Loucy (cell line): ENCODE data around the gene CSH2.

Source experiments
- H2AFZ ChIP-seq: fragments of 200-600 bp; sonication (generic); 2 replicates; pipeline ENCODE4 v1.6.0; 2016; ENCODE audit warnings: antibody characterized with exemption, mild to moderate bottlenecking, low read length, moderate library complexity
- H3F3A ChIP-seq: fragments of 200-600 bp; 2 replicates; pipeline ENCODE4 v1.6.0; 2016; ENCODE audit warnings: antibody characterized with exemption, low read depth, mild to moderate bottlenecking
- H3K27me3 ChIP-seq: fragments of 200-600 bp; sonication (generic); 2 replicates; pipeline ENCODE4 v1.6.1; 2014; ENCODE audit warnings: low read length, mild to moderate bottlenecking; ENCODE audit not compliant: insufficient read depth, poor library complexity, severe bottlenecking
- H3K36me3 ChIP-seq: fragments of 200-600 bp; sonication (generic); 2 replicates; pipeline ENCODE4 v1.6.1; 2016; ENCODE audit warnings: low read length; ENCODE audit not compliant: insufficient read depth
- H3K4me1 ChIP-seq: fragments of 200-600 bp; sonication (generic); 2 replicates; pipeline ENCODE4 v1.5.1; 2014; ENCODE audit warnings: low read length, mild to moderate bottlenecking; ENCODE audit not compliant: insufficient read depth, poor library complexity, severe bottlenecking
- H3K4me2 ChIP-seq: fragments of 200-600 bp; sonication (generic); 2 replicates; pipeline ENCODE4 v1.6.0; 2014; ENCODE audit warnings: antibody characterized with exemption, low read length, low read depth, mild to moderate bottlenecking; ENCODE audit not compliant: poor library complexity, severe bottlenecking
- H3K4me3 ChIP-seq: fragments of 200-600 bp; sonication (generic); 2 replicates; pipeline ENCODE4 v1.5.1; 2014; ENCODE audit warnings: low read length, mild to moderate bottlenecking, mixed read lengths; ENCODE audit not compliant: poor library complexity, severe bottlenecking
- H3K79me2 ChIP-seq: fragments of 200-600 bp; sonication (generic); 2 replicates; pipeline ENCODE4 v1.6.1; 2014; ENCODE audit warnings: low read length; ENCODE audit not compliant: insufficient read depth
- H3K9ac ChIP-seq: fragments of 200-600 bp; sonication (generic); 2 replicates; pipeline ENCODE4 v1.6.0; 2014; ENCODE audit warnings: mild to moderate bottlenecking, low read depth, low read length, moderate library complexity; ENCODE audit not compliant: poor library complexity, severe bottlenecking
- H3K9me2 ChIP-seq: fragments of 200-600 bp; sonication (generic); replicated peaks from 2 replicates; pipeline ENCODE4 v1.6.1; 2016; ENCODE audit warnings: low read depth, low read length, mixed read lengths
- H3K9me3 ChIP-seq: fragments of 200-600 bp; sonication (generic); 2 replicates; pipeline ENCODE4 v1.6.1; 2014; ENCODE audit warnings: mild to moderate bottlenecking, antibody characterized with exemption, low read length, low read depth; ENCODE audit not compliant: insufficient read depth
- H4K20me1 ChIP-seq: fragments of 200-600 bp; sonication (generic); 2 replicates; pipeline ENCODE4 v1.6.0; 2014; ENCODE audit warnings: antibody characterized with exemption, low read length, mild to moderate bottlenecking; ENCODE audit not compliant: insufficient read depth, poor library complexity, severe bottlenecking
- EZH2phosphoT487 ChIP-seq: fragments of 200-600 bp; IDR thresholded peaks from 2 replicates; pipeline ENCODE4 v1.6.1; 2018; ENCODE audit warnings: antibody characterized with exemption, mild to moderate bottlenecking, moderate library complexity, borderline replicate concordance
- TF ChIP-seq, protein P1 (sequence below): fragments of 200-600 bp; sonication (generic); conservative IDR thresholded peaks from 2 replicates; pipeline ENCODE4 v1.5.1; 2014; ENCODE audit warnings: mild to moderate bottlenecking, antibody characterized with exemption, low read length

CSH2 gene

DNA sequence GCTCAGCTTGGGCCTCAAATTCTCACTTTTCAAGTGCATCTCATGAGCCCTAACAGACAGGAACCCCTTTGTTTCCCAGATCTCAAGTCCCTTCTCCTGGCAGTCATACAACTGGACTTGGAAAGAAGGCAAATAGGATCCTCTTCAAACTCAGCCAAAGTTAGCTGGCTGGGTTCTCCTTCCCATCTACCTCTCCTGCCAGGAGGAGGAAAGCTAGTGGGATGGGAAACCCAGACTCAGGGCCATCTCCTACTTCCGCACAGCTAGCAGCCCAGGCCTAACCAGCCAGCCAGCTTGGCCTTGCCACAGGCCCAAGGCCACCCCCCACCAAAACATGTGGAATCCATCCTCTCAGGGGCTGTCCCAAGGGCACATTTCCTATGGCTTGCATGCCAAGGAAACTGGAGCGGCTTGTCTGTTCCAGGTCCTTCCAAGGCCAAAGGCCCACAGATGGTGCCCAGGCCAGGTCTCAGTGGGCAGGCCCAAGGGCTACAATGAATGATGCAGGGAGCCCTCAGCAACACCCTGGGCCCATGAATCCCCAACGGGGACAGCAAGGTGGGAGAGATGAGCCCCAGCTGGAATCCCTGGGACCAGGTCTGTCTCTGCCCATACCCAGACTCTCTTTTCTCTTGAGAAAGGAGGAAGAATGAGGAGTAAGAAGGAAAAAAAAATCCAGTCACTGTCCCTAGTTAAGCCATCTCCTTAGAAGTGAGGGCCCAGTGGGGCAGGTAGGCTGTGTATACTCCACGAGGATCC, 32.7 kb downstream of the CSH2 start:
- H3K4me3 ChIP-seq: peak overlapping the region; percentile 89
- H2AFZ ChIP-seq: no peak overlapping the region
- peaks cover 66% of the 10 kb centered on the region for H3K79me2 ChIP-seq
- peaks cover 40% of the 10 kb centered on the region for H4K20me1 ChIP-seq
- no peaks in the 10 kb centered on the region for H3K9me2 ChIP-seq
- no peaks in the 10 kb centered on the region for H3K27me3 ChIP-seq
- peak overlapping the region; percentile 85 for H3K4me2 ChIP-seq
- peaks cover 6% of the 10 kb centered on the region; the same call in 1 of the 2 replicates for H3K36me3 ChIP-seq
- TF ChIP-seq, protein P1, sequence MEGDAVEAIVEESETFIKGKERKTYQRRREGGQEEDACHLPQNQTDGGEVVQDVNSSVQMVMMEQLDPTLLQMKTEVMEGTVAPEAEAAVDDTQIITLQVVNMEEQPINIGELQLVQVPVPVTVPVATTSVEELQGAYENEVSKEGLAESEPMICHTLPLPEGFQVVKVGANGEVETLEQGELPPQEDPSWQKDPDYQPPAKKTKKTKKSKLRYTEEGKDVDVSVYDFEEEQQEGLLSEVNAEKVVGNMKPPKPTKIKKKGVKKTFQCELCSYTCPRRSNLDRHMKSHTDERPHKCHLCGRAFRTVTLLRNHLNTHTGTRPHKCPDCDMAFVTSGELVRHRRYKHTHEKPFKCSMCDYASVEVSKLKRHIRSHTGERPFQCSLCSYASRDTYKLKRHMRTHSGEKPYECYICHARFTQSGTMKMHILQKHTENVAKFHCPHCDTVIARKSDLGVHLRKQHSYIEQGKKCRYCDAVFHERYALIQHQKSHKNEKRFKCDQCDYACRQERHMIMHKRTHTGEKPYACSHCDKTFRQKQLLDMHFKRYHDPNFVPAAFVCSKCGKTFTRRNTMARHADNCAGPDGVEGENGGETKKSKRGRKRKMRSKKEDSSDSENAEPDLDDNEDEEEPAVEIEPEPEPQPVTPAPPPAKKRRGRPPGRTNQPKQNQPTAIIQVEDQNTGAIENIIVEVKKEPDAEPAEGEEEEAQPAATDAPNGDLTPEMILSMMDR: no peak
- no peak for TF ChIP-seq EZH2phosphoT487
- peaks cover 46% of the 10 kb centered on the region for H3K4me1 ChIP-seq
- H3F3A ChIP-seq: peaks cover 10% of the 10 kb centered on the region
- peak overlapping the region; percentile 97 for H3K9ac ChIP-seq
- H3K9me3 ChIP-seq: no peaks in the 10 kb centered on the region

DNA sequence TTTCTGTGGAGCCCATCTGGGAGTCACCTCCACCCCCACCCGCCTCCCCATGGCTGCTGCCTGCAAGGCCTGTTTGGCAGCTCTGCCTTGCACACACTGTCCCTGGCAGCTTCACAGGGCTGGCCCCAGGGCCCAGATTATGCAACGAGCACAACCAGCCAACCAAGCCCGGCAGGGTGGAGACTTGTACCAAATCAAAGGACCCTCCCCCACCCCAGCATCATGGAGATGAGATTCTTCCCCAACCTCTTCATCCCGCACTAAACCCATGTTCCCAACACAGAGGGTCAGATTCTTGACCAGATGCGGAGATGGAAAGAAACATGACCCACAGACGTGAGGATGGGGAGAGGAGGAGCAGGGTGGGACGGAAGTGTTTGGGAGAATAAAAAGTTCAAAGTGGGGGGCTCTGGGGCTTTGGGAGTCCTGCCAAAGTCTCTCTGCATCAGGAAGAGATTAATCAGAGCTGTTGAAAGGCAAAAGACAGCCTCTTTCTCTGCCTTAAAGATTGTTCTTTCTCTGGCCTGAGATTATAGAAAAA, 34.8 kb downstream of the CSH2 start:
- H3K4me2 ChIP-seq: peak overlapping the region; percentile 85
- H3K9me2 ChIP-seq: no peaks in the 10 kb centered on the region
- H4K20me1 ChIP-seq: peaks cover 40% of the 10 kb centered on the region
- H3K36me3 ChIP-seq: peaks cover 21% of the 10 kb centered on the region; the same call in 1 of the 2 replicates
- H3K9me3 ChIP-seq: no peaks in the 10 kb centered on the region
- H3K4me1 ChIP-seq: peaks cover 42% of the 10 kb centered on the region
- no peak for TF ChIP-seq EZH2phosphoT487
- TF ChIP-seq, protein P1: no peak
- H3K9ac ChIP-seq: peak overlapping the region; percentile 97
- peak overlapping the region; percentile 89 for H3K4me3 ChIP-seq
- no peak overlapping the region for H2AFZ ChIP-seq
- no peaks in the 10 kb centered on the region for H3K27me3 ChIP-seq
- H3K79me2 ChIP-seq: peaks cover 85% of the 10 kb centered on the region
- H3F3A ChIP-seq: peaks cover 4% of the 10 kb centered on the region; the same call in 1 of the 2 replicates

DNA sequence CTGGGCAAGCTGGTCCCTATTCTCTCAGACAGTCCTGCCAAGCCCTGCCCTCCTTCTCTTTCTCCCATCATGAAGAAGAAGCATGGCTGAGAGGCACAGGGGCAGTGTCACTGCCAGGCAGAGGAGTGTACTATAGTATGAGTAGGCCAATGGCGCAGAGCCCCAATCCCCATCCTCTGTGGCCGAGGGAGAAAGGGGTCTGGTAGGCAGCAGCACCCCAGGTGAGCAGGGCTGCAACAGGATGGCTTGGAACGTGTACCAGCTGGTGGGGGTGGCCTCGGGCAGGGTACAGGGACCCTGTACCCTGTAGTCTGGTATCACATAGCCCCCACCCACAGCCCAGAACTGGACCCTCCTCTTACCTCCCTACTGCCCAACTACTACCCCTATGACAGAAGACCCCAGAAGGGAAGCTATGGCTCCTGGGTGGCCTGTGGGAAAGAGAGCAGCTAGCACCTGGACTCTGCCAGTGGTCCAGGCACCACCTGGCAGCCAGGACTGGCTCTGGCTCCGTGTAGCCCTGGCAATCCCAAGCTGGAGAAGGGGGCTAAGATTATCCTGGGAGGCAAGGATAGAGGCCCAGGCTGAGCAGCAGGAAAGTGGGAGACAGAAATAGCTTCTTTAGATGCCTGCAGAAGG, 35.4 kb downstream of the CSH2 start:
- Histone ChIP-seq H3K9ac (peak overlapping the region; percentile 97), H3K4me3 (peak overlapping the region; percentile 89)

More for the DNA sequence above, 35.4 kb downstream of the CSH2 start:
- peaks cover 89% of the 10 kb centered on the region for H3K79me2 ChIP-seq
- H3K4me2 ChIP-seq: peak overlapping the region; percentile 85
- no peaks in the 10 kb centered on the region for H3F3A ChIP-seq
- no peak overlapping the region for H2AFZ ChIP-seq
- H3K9me3 ChIP-seq: no peaks in the 10 kb centered on the region
- H4K20me1 ChIP-seq: peaks cover 40% of the 10 kb centered on the region
- peaks cover 41% of the 10 kb centered on the region for H3K4me1 ChIP-seq
- TF ChIP-seq, protein P1: no peak
- TF ChIP-seq EZH2phosphoT487: no peak
- H3K36me3 ChIP-seq: peaks cover 27% of the 10 kb centered on the region; the same call in 1 of the 2 replicates
- no peaks in the 10 kb centered on the region for H3K9me2 ChIP-seq
- H3K27me3 ChIP-seq: no peaks in the 10 kb centered on the region
